Testis (tissue), 3 donors: Measurements from ENCODE around the gene KIF2C. TPM values are rescaled to one million over a fixed set of nuclear protein-coding genes. Genes with fewer than 3 reads are reported as not detected.

Source experiments
- DNase-seq: peaks from one replicate; pipeline ENCODE4 v3.0.0-alpha.2; 2019
- H3K27ac ChIP-seq, 2 donors: fragments of 200-600 bp; sonication (generic); one replicate each; pipeline ENCODE4 v1.5.1; 2019
- H3K27me3 ChIP-seq: fragments of 200-600 bp; sonication (generic); one replicate; pipeline ENCODE4 v1.5.1; 2019
- H3K36me3 ChIP-seq: fragments of 200-600 bp; sonication (generic); one replicate; pipeline ENCODE4 v1.5.1; 2017; ENCODE audit warnings: low read depth; ENCODE audit errors: missing control alignments
- H3K4me1 ChIP-seq: fragments of 200-600 bp; sonication (generic); one replicate; pipeline ENCODE4 v1.5.1; 2019
- H3K4me3 ChIP-seq, 2 donors: fragments of 200-600 bp; sonication (generic); one replicate each; pipeline ENCODE4 v1.5.1; 2017 to 2019
- H3K9me3 ChIP-seq: fragments of 200-600 bp; sonication (generic); one replicate; pipeline ENCODE4 v1.5.1; 2017
- POLR2A ChIP-seq: fragments of 450-650 bp; IDR thresholded peaks from one replicate; pipeline ENCODE4 v1.6.1; 2017; ENCODE audit warnings: antibody characterized with exemption, mild to moderate bottlenecking, moderate library complexity
- WGBS, 2 donors: methylation state at CpG; one replicate each; pipeline ENCODE4 v1.1.5; 2018; 5-methylcytosine and 5-hydroxymethylcytosine counted together
- intact Hi-C: fragments of 100-400 bp; cut with DNase I; formaldehyde crosslinking; loops from one replicate; pipeline ENCODE4 v1.15.1; 2023; ENCODE audit warnings: low total_unique reads
- polyA plus RNA-seq: library from polyadenylated mRNA; stranded (reverse); fragments of 350-450 nt; fragmentation: Illumina TruSeq; extraction: RNeasy Lipid Tissue Mini Kit (QIAGEN cat#74804); gene quantifications from one replicate; pipeline ENCODE4 v1.2.3, GENCODE V29; 2014; ENCODE audit warnings: low read depth, low replicate concordance; ENCODE audit not compliant: insufficient read depth
- total RNA-seq, 2 donors: library from RNA; depleted of rRNA; stranded (reverse); fragments of >200 nt; gene quantifications; one replicate each; pipeline ENCODE4 v1.2.3, GENCODE V29; 2016
- TF ChIP-seq, protein P1 (sequence below), 3 experiments: fragments of 450-650 bp in 2 of 3; fragments of 200-600 bp in 1 of 3; sonication (generic) in 1 of 3; IDR thresholded peaks; one replicate each; pipeline ENCODE4 v1.5.1; 2016 to 2019; ENCODE audit warnings: antibody characterized with exemption in 3 of 3, mild to moderate bottlenecking in 2 of 3, moderate library complexity in 1 of 3

The KIF2C gene
- total and polyA plus RNA-seq, 3 donors from 2014 or later = 53.5 to 167 (median 130) TPM

DNA sequence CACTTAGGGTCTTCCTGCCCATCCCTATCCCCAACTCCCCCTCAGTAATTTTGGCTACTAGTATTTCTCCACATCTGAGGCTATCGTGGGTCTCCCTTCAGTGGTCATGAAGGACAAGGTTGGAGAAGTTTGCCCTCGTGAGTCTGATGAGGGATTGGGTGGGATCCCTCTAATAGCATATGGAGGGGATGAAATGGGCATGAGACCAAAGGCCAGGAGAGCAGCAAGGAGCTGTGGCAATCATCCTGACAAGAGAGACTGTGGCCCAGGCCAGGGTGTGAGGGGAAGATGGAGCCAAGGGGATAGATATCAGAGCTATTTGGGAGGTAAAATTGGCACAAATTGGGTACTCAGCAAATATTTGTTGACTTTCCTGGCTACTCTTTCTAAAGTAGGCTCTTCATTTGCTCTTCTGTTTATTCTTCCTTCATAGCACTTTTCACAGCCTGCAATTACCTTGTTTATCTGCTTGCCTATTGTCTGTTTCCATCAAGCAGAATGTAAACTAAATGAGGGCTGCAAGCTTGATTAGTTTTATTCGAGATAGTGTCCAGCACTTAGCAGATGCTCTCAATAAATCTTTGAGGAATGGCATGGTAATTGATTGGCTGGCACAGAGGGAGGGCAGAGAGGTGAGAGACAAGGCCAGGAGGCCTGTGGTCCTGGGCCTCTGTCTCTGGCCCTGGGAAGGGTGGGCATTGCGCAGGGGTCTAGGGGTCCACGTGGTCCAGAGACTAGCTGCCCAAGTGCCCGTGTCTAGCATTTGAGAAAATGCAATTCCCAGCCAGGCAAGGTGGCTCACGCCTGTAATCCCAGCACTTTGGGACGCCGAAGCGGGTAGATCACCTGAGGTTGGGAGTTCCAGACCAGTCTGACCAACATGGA lies 59.1 kb downstream of the KIF2C start:
- no peak overlapping the region for H3K4me3 ChIP-seq
- peaks cover 14% of the 10 kb centered on the region for H3K4me1 ChIP-seq
- DNase-seq = no peak
- TF ChIP-seq, protein P1, sequence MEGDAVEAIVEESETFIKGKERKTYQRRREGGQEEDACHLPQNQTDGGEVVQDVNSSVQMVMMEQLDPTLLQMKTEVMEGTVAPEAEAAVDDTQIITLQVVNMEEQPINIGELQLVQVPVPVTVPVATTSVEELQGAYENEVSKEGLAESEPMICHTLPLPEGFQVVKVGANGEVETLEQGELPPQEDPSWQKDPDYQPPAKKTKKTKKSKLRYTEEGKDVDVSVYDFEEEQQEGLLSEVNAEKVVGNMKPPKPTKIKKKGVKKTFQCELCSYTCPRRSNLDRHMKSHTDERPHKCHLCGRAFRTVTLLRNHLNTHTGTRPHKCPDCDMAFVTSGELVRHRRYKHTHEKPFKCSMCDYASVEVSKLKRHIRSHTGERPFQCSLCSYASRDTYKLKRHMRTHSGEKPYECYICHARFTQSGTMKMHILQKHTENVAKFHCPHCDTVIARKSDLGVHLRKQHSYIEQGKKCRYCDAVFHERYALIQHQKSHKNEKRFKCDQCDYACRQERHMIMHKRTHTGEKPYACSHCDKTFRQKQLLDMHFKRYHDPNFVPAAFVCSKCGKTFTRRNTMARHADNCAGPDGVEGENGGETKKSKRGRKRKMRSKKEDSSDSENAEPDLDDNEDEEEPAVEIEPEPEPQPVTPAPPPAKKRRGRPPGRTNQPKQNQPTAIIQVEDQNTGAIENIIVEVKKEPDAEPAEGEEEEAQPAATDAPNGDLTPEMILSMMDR (IDR thresholded peaks at IDR 0.05) = no peak
- no peak for TF ChIP-seq POLR2A
- 74% methylated on average over 9 to 10 of the region's 10 CpGs for WGBS, 2 donors
- no peaks in the 10 kb centered on the region for H3K9me3 ChIP-seq
- H3K27ac ChIP-seq = peak overlapping the region; percentile 64 to 88
- H3K27me3 ChIP-seq = no peaks in the 10 kb centered on the region
- no peaks in the 10 kb centered on the region for H3K36me3 ChIP-seq
- intact Hi-C loops = no loop called here

- H3K36me3 ChIP-seq = no peaks in the 10 kb centered on the region
- intact Hi-C loops = no loop called here
- TF ChIP-seq, protein P1 (IDR thresholded peaks at IDR 0.05) = peak; percentile 80 to 87 (median 80)
- TF ChIP-seq POLR2A = peak; percentile 82
- peak within 1 kb of the TSS; percentile 74 to 83 for H3K4me3 ChIP-seq
- H3K9me3 ChIP-seq = no peaks in the 10 kb centered on the region
- DNase-seq = peak; percentile 99
- peak within 1 kb of the TSS; percentile 76 to 88 for H3K27ac ChIP-seq
- H3K27me3 ChIP-seq = no peaks in the 10 kb centered on the region
- H3K4me1 ChIP-seq = peaks cover 13% of the 10 kb centered on the region
- WGBS, 2 donors = 0 to 2% methylated on average over 10 to 58 of the region's 79 CpGs
These were observed 60.3 kb downstream of the KIF2C start, which contains the start of gene PLK3 for GRCh38 chr1:44799770-44800584. TSS of gene PLK3 (plus strand) at chr1:44800377. CDS start at chr1:44800464, 87 bp downstream.

- peaks cover 21% of the 10 kb centered on the region for H3K4me1 ChIP-seq
- H3K9me3 ChIP-seq = no peaks in the 10 kb centered on the region
- DNase-seq = no peak
- no peak overlapping the region for H3K27ac ChIP-seq
- intact Hi-C loops = no loop called here
- H3K4me3 ChIP-seq = peak overlapping the region in 1 of 2 donors; percentile 1
- 66 to 68% methylated on average over 13 of the region's 13 CpGs for WGBS, 2 donors
- H3K36me3 ChIP-seq = no peaks in the 10 kb centered on the region
- TF ChIP-seq, protein P1 (IDR thresholded peaks at IDR 0.05) = no peak
- TF ChIP-seq POLR2A = no peak
- H3K27me3 ChIP-seq = no peaks in the 10 kb centered on the region
These were observed 62.1 kb downstream of the KIF2C start for GRCh38 chr1:44801491-44802305.

GRCh38 chr1:44802306-44803061 lies 62.8 kb downstream of the KIF2C start:
- H3K36me3 ChIP-seq = no peaks in the 10 kb centered on the region
- peaks cover 29% of the 10 kb centered on the region for H3K4me1 ChIP-seq
- intact Hi-C loops = no loop called here
- H3K9me3 ChIP-seq = no peaks in the 10 kb centered on the region
- H3K27me3 ChIP-seq = no peaks in the 10 kb centered on the region
- H3K4me3 ChIP-seq = no peak overlapping the region
- H3K27ac ChIP-seq = no peak overlapping the region
- 84 to 85% methylated on average over 11 to 13 of the region's 13 CpGs for WGBS, 2 donors
- no peak for DNase-seq
- TF ChIP-seq POLR2A = no peak
- TF ChIP-seq, protein P1 (IDR thresholded peaks at IDR 0.05) = no peak
